GM18870 (cell line): ENCODE measurements around the gene AOAH.
"Not testable (repeated sequence)": the region's sequence is repeated elsewhere in the genome, so short reads cannot be mapped to it uniquely, and the experiment has no call there.

Experiments used
- ATAC-seq: cut with Tn5 transposase; IDR thresholded peaks from one replicate; pipeline ENCODE4 v1.9.1; 2021; ENCODE audit warnings: moderate library complexity; ENCODE audit not compliant: unreplicated experiment

Gene AOAH

GRCh38 chr7:36659172-36659516, 65.2 kb downstream of the AOAH start:
- no peak for ATAC-seq

- no peak for ATAC-seq
Measured at GRCh38 chr7:36658335-36659171, 65.7 kb downstream of the AOAH start.

GRCh38 chr7:36657036-36657660, 67.1 kb downstream of the AOAH start:
- ATAC-seq, result no peak

- no peak for ATAC-seq
Measured at GRCh38 chr7:36654436-36654835, 69.9 kb downstream of the AOAH start.

- no peak for ATAC-seq
Measured at GRCh38 chr7:36653663-36654355, 70.5 kb downstream of the AOAH start.

- ATAC-seq, result no peak
Measured at GRCh38 chr7:36653008-36653662, 71.2 kb downstream of the AOAH start.

GRCh38 chr7:36652431-36652830, 71.9 kb downstream of the AOAH start:
- ATAC-seq, result no peak

GRCh38 chr7:36651404-36651803, 72.9 kb downstream of the AOAH start:
- ATAC-seq, result no peak

GRCh38 chr7:36650766-36651312, 73.5 kb downstream of the AOAH start:
- no peak for ATAC-seq

- no peak for ATAC-seq
Measured at GRCh38 chr7:36650320-36650719, 74.0 kb downstream of the AOAH start.

- ATAC-seq, result not testable (repeated sequence)
Measured at GRCh38 chr7:36649319-36649718, 75.0 kb downstream of the AOAH start.

GRCh38 chr7:36648441-36648840, 75.9 kb downstream of the AOAH start:
- no peak for ATAC-seq

GRCh38 chr7:36644625-36645422, 79.5 kb downstream of the AOAH start:
- no peak for ATAC-seq

GRCh38 chr7:36642414-36642813, 81.9 kb downstream of the AOAH start:
- no peak for ATAC-seq

GRCh38 chr7:36642010-36642409, 82.3 kb downstream of the AOAH start:
- no peak for ATAC-seq

GRCh38 chr7:36640682-36641081, 83.6 kb downstream of the AOAH start:
- no peak for ATAC-seq

- no peak for ATAC-seq
Measured at GRCh38 chr7:36639826-36640225, 84.5 kb downstream of the AOAH start.

GRCh38 chr7:36638586-36639263, 85.6 kb downstream of the AOAH start:
- no peak for ATAC-seq

GRCh38 chr7:36638140-36638539, 86.2 kb downstream of the AOAH start:
- no peak for ATAC-seq

- ATAC-seq, result no peak
Measured at GRCh38 chr7:36637417-36637816, 86.9 kb downstream of the AOAH start.
